ENCODE measurements around the gene C19orf38. TPM values are rescaled to one million over a fixed set of nuclear protein-coding genes. Genes with fewer than 3 reads are reported as not detected.
"Not testable (repeated sequence)": the region's sequence is repeated elsewhere in the genome, so short reads cannot be mapped to it uniquely, and the experiment has no call there.

The C19orf38 gene
- total RNA-seq, 1 experiment from 2014 or later, result not detected

- intact Hi-C loops (cut with micrococcal nuclease; ENCODE audit: unreplicated experiment), result no loop called here
- BruUV-seq (replicated peaks), result no TSS peak
- Mint-ChIP-seq H3K4me1 (ENCODE audit: low read depth, unreplicated experiment) (peaks cover 11% of the 10 kb centered on the region), H3K27me3 (ENCODE audit: unreplicated experiment) (no peaks in the 10 kb centered on the region), H3K4me3 (ENCODE audit: low read depth, unreplicated experiment) (no peak overlapping the region), H3K27ac (ENCODE audit: unreplicated experiment) (no peak overlapping the region), H3K36me3 (ENCODE audit: insufficient read depth, unreplicated experiment) (peaks cover 24% of the 10 kb centered on the region), H3K9me3 (ENCODE audit: low read depth, unreplicated experiment) (no peaks in the 10 kb centered on the region)
- DNase-seq, result no peak
- CTCF ChIA-PET, result no interaction called here
- no peak for TF ChIP-seq CTCF (IDR thresholded peaks at IDR 0.05; ENCODE audit: unreplicated experiment)
These were observed 28.4 kb downstream of the C19orf38 start for GRCh38 chr19:10876459-10877240.

DNA sequence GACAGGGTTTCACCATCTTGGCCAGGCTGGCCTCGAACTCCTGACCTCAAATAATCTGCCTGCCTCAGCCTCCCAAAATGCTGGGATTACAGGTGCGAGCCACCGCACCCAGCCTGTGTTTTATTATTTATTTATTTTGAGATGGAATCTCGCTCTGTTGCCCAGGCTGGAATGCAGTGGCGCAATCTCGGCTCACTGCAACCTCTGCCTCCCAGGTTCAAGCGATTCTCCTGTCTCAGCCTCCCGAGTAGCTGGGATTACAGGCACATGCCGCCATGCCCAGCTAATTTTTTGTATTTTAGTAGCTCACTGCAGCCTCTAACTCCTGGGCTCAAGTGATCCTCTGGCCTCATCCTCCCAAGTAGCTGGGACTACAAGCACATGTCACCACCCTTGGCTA, 29.4 kb downstream of the C19orf38 start:
- H3K4me1 Mint-ChIP-seq (ENCODE audit: low read depth, unreplicated experiment), result peaks cover 11% of the 10 kb centered on the region
- H3K27ac Mint-ChIP-seq (ENCODE audit: unreplicated experiment); DNase-seq; CTCF ChIA-PET; H3K4me3 Mint-ChIP-seq (ENCODE audit: low read depth, unreplicated experiment); intact Hi-C loops (cut with micrococcal nuclease; ENCODE audit: unreplicated experiment); H3K9me3 Mint-ChIP-seq (ENCODE audit: low read depth, unreplicated experiment); BruUV-seq (replicated peaks); H3K27me3 Mint-ChIP-seq (ENCODE audit: unreplicated experiment): not testable (repeated sequence)
- peaks cover 14% of the 10 kb centered on the region for H3K36me3 Mint-ChIP-seq (ENCODE audit: insufficient read depth, unreplicated experiment)

DNA sequence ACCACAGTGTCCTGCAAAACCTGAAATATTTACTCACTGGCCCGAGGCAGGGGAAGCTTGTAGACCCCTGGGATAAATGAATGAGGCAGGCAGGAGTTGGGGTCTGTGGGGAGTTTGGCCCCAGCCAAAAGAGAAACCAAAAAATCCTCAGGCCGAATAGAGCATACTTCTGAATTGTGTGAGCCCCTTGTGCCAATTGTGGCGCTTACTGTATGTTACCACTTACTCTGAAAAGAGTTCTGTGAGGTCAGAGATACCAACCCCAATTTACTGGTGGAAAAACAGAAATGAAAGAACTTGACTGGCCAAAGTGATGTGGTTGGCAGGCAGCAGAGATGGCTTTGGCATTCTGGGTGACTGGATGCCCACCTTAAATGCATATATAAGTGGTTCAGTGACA, 30.0 kb downstream of the C19orf38 start:
- H3K27me3 Mint-ChIP-seq (ENCODE audit: unreplicated experiment), result no peaks in the 10 kb centered on the region
- no peaks in the 10 kb centered on the region for H3K9me3 Mint-ChIP-seq (ENCODE audit: low read depth, unreplicated experiment)
- intact Hi-C loops (cut with micrococcal nuclease; ENCODE audit: unreplicated experiment), result no loop called here
- CTCF ChIA-PET, result no interaction called here
- no peak for DNase-seq
- H3K36me3 Mint-ChIP-seq (ENCODE audit: insufficient read depth, unreplicated experiment), result peaks cover 11% of the 10 kb centered on the region
- H3K27ac Mint-ChIP-seq (ENCODE audit: unreplicated experiment), result peak overlapping the region; percentile 50
- no peak overlapping the region for H3K4me3 Mint-ChIP-seq (ENCODE audit: low read depth, unreplicated experiment)
- peaks cover 11% of the 10 kb centered on the region for H3K4me1 Mint-ChIP-seq (ENCODE audit: low read depth, unreplicated experiment)
- no TSS peak for BruUV-seq (replicated peaks)
- no peak for TF ChIP-seq CTCF (IDR thresholded peaks at IDR 0.05; ENCODE audit: unreplicated experiment)

GRCh38 chr19:10881403-10882107, 33.3 kb downstream of the C19orf38 start:
- Mint-ChIP-seq H3K27me3 (ENCODE audit: unreplicated experiment) (no peaks in the 10 kb centered on the region), H3K36me3 (ENCODE audit: insufficient read depth, unreplicated experiment) (peaks cover 11% of the 10 kb centered on the region), H3K27ac (ENCODE audit: unreplicated experiment) (no peak overlapping the region), H3K9me3 (ENCODE audit: low read depth, unreplicated experiment) (no peaks in the 10 kb centered on the region), H3K4me3 (ENCODE audit: low read depth, unreplicated experiment) (no peak overlapping the region), H3K4me1 (ENCODE audit: low read depth, unreplicated experiment) (peaks cover 11% of the 10 kb centered on the region)
- CTCF ChIA-PET, result no interaction called here
- DNase-seq, result no peak
- intact Hi-C loops (cut with micrococcal nuclease; ENCODE audit: unreplicated experiment), result no loop called here
- no TSS peak for BruUV-seq (replicated peaks)
- TF ChIP-seq CTCF (IDR thresholded peaks at IDR 0.05; ENCODE audit: unreplicated experiment), result no peak

DNA sequence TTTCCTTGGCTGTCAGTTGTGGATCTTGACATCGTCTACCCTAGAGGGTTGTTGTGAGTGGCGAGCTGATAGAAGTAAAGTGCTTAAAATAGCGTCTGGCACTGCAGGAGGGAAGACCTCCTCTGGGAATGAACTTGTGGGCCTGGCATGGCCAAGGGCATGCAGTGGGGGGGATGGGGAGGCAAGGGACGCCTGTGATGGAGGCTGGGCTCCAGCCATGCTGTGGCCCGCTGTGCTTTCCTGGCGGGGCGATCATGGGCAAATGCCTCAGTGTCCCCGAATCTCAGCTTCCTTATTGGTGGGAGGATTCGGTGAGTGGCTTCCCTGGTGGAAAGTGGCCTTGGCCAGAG, 33.9 kb downstream of the C19orf38 start:
- H3K4me1 Mint-ChIP-seq (ENCODE audit: low read depth, unreplicated experiment), result peaks cover 11% of the 10 kb centered on the region
- intact Hi-C loops (cut with micrococcal nuclease; ENCODE audit: unreplicated experiment), result no loop called here
- H3K27me3 Mint-ChIP-seq (ENCODE audit: unreplicated experiment), result no peaks in the 10 kb centered on the region
- BruUV-seq (replicated peaks), result no TSS peak
- DNase-seq, result no peak
- no peak overlapping the region for H3K27ac Mint-ChIP-seq (ENCODE audit: unreplicated experiment)
- CTCF ChIA-PET, result no interaction called here
- no peak overlapping the region for H3K4me3 Mint-ChIP-seq (ENCODE audit: low read depth, unreplicated experiment)
- no peak for TF ChIP-seq CTCF (IDR thresholded peaks at IDR 0.05; ENCODE audit: unreplicated experiment)
- peaks cover 11% of the 10 kb centered on the region for H3K36me3 Mint-ChIP-seq (ENCODE audit: insufficient read depth, unreplicated experiment)
- H3K9me3 Mint-ChIP-seq (ENCODE audit: low read depth, unreplicated experiment), result no peaks in the 10 kb centered on the region
